Inflammatory macrophage treated with lipopolysaccharide for 4 hours (primary cell): Measurements from ENCODE around the gene HPCAL4.

Source experiments
- DNase-seq: peaks from one replicate; pipeline ENCODE4 v3.0.0-alpha.2; 2020

HPCAL4 gene

GRCh38 chr1:39691383-39692151 is at the start of gene HPCAL4:
Gene HPCAL4, minus strand, starts transcription at chr1:39691433. Its CDS starts 6,830 bp downstream, at chr1:39684603.
- DNase-seq, result peak; percentile 74

DNA sequence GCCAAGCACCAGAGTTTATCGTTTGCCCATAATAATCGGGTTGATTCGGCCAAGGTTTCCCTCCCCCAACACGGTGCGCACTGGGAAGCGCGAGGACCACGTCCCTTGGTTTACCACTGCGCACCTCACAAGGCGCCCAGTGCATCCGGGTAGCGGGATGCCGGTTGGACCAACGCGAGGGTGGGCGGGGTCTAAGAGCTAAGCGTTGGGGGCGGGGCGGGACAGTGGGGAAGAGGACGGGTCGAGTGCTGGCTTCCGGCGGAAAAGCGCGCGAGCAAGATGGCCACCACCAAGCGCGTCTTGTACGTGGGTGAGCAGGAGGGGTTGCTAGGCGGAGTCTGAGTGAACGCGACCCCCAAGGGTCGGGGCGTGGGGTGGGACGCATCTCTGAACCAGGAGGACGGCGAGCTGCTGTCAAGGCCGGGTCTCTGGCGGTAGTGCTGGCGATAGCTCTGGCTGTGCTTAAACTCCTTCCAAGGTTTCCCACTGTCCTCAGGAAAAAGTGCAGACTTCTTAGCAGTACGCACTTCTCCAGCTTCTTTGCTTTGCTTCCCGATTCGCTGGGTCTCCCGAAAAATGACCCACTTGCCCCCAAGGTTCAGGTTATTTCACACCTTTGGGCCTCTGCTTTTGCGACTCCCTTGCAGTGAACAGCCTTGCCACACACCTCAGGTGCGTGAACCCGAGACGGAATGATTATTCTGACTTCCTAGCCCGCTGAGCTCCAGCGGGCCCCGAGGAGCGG is 47.6 kb upstream of the HPCAL4 start, which contains the start of gene PPIE:
TSS of gene PPIE (plus strand) at position 261 of the 745 bp plus-strand sequence. CDS start at position 280, 19 bp downstream.
- peak; percentile 95 for DNase-seq

DNA sequence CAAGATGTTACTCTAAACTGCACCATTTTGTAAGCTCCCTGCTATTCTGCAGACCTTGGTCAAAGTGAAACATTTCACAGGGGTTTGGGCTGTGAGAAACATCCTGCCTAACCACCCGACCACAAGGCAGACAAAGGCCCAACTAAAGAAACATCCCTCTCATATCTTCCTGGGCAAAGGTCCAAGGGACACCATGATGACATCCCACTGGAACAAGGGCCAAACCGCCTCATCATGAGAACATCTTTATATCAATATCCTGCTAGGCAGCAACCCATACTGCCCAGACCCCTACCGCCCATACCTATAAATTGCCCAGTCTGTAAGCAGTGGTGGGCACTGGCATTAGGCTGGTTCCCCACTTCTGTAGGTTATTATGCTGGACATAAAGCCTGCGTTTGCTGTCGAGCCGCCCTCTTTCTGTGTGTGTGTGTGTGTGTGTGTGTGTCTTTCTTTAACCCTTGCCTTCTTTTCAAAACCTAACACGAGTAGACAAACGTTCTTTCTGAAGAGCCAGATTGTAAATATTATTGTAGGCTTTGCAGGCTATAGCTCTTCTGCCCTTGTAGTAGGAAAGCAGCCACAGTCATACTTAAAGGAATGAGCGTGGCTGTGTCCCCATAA is 46.4 kb upstream of the HPCAL4 start:
- no peak for DNase-seq

- DNase-seq, result no peak
These were observed 44.5 kb upstream of the HPCAL4 start for GRCh38 chr1:39735731-39736130.

- no peak for DNase-seq
These were observed 41.9 kb upstream of the HPCAL4 start for GRCh38 chr1:39733161-39733560.

- no peak for DNase-seq
These were observed 41.5 kb upstream of the HPCAL4 start for GRCh38 chr1:39732730-39733129.

- no peak for DNase-seq
These were observed 38.6 kb upstream of the HPCAL4 start for GRCh38 chr1:39729842-39730241.

DNA sequence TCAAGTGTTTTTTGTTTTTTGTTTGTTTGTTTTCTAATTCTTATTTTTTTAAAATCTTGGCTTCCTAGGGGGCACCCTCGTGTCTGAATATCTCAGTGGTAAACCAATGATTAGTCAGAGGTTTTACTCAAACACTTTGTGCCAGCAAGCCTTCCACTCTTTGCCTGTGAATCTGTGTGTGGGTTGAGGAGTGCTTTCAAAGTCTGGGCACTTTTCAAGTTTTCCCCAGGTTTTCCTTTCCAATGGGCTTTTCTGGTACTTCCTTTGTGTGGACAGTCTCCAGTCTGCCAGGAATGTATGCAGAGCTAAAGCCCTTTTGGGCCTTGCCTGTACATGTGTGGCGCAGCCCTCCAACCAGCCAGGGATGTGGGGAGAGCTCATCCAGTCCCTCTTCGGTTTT is 37.8 kb upstream of the HPCAL4 start:
- no peak for DNase-seq

- DNase-seq, result no peak
These were observed 36.7 kb upstream of the HPCAL4 start for GRCh38 chr1:39727932-39728317.

DNA sequence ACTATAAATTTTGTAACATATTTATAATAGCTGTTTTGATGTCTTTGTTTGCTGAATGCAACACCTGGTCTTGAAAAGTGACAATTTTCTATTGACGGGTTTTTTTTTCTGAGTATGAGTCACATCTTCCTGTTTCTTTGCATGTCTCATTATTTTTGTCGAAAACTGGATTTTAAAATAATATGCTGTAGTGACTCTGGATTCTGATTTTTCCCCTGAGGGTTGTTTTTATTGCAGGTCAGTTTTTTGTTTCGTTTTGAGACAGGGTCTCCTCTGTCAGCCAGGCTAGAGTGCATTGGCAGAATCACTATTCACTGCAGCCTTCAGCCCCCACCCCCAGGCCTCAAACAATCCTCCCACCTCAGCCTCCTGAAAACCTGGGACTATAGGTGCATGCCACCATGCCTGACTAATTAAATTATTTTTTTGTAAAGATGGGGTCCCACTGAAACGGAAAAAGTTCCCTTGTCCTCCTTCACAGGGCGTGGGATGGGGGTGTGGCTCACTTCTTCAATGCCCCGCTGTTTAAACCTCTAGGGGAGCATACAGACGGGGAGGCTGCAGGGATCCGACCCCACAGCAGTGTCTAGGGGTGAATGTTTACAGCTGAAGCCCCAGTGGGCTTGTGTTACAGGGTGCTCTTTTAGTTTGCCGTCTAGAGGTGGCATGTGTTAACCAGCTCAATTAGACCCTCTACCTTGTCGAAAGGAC is 36.1 kb upstream of the HPCAL4 start:
- no peak for DNase-seq

DNA sequence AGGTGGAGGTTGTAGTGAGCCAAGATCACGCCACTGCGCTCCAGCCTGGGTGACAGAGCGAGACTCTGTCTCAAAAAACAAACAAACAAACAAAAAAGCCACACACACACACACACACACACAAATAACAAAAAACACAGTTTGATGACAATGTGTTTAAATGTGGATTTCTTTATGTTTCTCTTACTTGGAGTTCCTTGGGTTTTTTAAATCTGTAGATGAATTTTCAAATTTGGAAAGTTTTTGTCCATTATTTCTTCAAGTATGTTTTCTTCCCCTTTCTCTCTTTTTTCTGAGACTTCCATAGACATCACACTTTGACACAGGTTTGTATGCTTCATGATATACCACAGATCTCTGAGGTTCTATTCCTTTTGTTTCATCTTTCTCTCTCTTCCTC is 35.4 kb upstream of the HPCAL4 start:
- no peak for DNase-seq

GRCh38 chr1:39722495-39722894 is 31.3 kb upstream of the HPCAL4 start:
- DNase-seq, result no peak

DNA sequence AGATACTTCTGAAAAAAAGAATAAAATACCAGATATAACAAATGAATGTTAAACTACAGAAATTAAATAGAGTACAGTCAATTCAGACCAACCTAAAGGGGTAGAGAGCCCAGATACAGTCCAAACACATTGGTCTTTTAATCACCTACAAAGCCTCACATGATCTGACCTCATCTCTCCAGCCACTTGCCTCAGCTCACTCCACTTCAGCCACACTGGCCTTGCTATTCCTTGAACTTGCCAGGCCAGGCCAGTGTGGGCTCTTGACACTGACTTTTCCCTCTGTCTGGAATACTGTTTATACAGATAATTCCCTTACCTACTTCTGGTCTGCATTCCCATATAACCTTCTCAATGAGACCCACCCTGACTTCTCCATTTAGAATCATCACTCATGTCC is 30.4 kb upstream of the HPCAL4 start:
- DNase-seq, result no peak

DNA sequence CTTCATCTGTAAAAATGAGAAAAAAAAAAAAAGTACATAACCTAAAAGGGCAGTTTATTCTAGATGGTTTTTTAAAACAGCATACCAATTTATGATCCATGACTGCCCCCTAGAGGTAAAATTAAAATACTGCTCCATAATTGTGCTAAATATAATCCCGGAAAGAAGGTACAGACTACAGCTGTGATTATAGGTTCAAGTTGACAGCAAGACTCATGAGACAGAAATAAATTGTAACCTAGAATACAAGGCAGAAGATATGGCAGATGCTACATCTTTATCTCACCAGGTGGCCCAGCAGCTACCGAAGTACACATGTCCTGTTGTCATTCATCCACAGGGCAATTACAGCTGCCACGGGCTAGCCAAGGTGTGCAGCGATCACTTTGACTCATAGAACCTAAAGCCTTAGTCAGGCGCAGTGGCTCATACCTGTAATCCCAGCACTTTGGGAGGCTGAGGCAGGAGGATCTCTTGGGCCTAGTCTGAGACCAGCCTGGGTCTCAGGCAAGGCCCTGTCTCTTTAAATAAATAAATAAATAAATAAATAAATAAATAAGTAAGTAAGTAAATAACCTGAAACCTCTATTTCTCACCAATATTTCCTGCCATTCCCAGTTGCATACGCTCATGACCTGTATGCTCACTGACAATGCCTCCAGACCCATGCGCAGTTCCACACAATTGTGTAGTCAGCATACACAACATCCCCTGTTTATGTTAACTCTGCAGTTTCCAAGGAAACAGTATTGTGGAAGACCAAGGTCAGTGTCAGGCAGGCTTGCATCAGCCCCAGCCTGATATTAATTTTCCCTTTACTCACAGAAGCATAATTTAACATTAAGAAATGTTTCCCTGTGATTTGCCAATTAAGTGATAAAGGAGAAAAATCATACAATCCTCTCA is 29.1 kb upstream of the HPCAL4 start:
- DNase-seq, result peak; percentile 64

DNA sequence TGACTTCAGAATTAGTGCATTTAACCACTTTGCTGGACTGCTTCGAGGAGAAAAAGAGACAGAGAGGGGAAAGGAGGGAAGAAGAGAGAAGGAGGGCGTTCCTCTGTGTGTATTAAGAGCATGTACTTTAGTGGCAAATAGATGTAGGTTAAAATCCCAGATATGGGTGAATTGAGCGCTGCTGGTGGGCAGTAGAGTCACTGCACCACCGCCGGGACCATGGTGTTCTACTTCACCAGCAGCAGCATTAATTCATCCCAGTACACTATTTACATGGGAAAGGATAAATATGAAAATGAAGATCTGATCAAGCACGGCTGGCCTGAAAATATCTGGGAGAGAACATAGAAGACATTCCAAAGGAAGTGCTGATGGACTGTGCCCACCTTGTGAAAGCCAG is 26.6 kb upstream of the HPCAL4 start:
- no peak for DNase-seq

GRCh38 chr1:39713557-39713956 is 22.3 kb upstream of the HPCAL4 start:
- no peak for DNase-seq

- no peak for DNase-seq
These were observed 20.7 kb upstream of the HPCAL4 start for GRCh38 chr1:39711966-39712340.

DNA sequence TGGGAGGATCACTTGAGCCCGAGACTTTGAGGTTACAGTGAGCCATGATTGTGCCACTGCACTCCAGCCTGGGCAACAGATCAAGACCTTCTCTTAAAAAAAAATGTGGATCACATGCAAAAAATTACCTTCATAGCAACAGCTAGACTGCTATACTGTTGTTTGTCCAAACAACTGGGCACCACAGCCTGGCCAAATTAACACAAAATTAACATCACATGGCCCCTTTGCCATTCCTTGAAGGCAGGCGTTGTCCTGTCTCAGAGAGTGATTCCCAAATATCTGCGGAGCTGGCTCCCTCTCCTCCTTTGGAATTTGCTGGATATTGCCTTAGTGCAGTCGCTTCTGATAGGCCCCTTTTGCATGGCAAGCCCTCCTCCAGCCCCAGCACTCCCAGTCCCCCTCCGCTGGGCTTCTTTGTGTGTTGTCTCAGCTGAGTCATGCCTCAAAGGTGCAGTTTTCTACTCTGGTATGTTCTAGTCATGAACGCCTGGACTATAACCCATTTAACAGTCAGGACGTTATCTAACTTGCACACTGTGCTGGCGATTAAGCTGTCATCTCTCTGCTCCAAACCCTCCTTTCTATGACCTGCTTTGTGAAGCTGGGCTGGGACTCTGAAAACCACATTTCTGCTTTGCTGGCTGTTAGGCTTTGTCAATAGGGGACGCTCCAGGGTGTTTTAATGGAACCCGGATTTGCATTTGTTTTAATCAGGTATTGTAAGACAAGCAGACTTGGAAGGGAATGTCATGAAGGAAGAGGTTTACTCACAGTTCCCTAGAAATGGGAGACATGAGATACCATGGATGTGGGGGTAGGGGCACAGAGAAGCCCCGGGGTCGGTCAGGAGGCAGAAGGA is 20.1 kb upstream of the HPCAL4 start:
- DNase-seq, result no peak

DNA sequence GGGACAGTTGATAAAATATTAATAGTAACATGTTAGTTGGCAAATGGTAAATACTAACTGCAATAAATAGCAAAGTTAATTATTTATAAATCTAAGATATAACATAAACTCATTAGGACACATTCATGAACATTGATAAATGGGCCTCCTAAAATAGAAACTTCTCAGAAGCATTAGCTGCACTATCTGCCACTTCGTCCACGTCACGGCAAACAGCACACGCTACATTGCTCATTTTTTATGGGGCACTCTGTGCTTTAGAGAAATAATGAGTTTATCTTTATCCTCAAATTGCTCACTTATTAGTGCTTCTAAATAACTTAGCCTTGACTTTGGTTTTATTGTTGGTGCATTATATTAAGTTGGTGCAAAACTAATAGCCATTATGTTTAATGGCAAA is 16.3 kb upstream of the HPCAL4 start:
- DNase-seq, result no peak

- no peak for DNase-seq
These were observed 13.5 kb upstream of the HPCAL4 start for GRCh38 chr1:39704757-39705156.

DNA sequence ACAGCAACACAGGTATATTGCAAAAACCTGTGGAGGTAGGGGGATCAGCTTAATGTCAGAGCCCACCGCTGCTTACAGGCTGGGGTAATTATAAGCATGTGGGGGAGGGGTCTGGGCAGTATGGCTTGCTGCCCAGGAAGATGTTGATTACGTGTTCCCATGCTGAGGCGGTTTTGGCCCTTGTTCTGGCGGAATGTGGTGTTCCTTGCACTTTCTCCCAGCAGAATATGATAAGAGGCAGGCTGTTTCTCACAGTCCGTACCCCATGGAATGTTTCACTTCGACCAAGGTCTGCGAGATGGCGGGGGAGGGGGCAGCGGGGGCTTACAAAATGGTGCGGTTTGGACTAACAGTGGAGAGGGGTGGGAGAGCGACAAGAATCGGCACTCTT is 9.8 kb upstream of the HPCAL4 start:
- DNase-seq, result no peak
